Fibroblast of skin of right quadriceps (primary cell): ENCODE data around the gene KTI12.

Experiments
- DNase-seq: peaks from one replicate; pipeline ENCODE4 v3.0.0-alpha.2; 2013

Gene KTI12

GRCh38 chr1:51982161-51982560, 51.4 kb downstream of the KTI12 start:
- no peak for DNase-seq
